Muscle of leg (tissue), 11 donors: ENCODE measurements around the gene CADM1. TPM values are rescaled to one million over a fixed set of nuclear protein-coding genes. Genes with fewer than 3 reads are reported as not detected.

ENCODE experiments used
- DNase-seq: peaks from one replicate; pipeline ENCODE4 v3.0.0; 2013
- H3K27ac ChIP-seq: one replicate; pipeline ENCODE4 v1.5.1; 2013; ENCODE audit warnings: mild to moderate bottlenecking, low read length, control low read depth
- H3K27me3 ChIP-seq: one replicate; pipeline ENCODE4 v1.6.1; 2013; ENCODE audit warnings: low read length; ENCODE audit not compliant: control insufficient read depth, insufficient read depth
- H3K36me3 ChIP-seq: one replicate; pipeline ENCODE4 v1.6.1; 2013; ENCODE audit warnings: low read length; ENCODE audit not compliant: control insufficient read depth, insufficient read depth
- H3K4me1 ChIP-seq: one replicate; pipeline ENCODE4 v1.6.1; 2013; ENCODE audit warnings: low read length; ENCODE audit not compliant: control insufficient read depth, insufficient read depth
- H3K4me3 ChIP-seq: one replicate; pipeline ENCODE4 v1.5.1; 2013; ENCODE audit warnings: low read length, control low read depth
- H3K9me3 ChIP-seq: replicated peaks from 2 replicates; pipeline ENCODE4 v1.6.1; 2013; ENCODE audit warnings: low read depth, low read length; ENCODE audit not compliant: control insufficient read depth
- WGBS: methylation state at CpG from one replicate; pipeline ENCODE4 v1.1.5; 2013; ENCODE audit warnings: missing lambda C conversion rate; ENCODE audit not compliant: insufficient coverage; 5-methylcytosine and 5-hydroxymethylcytosine counted together
- polyA plus RNA-seq, 8 donors: library from polyadenylated mRNA; unstranded; fragments of 120-200 nt; gene quantifications; one replicate each; pipeline versions ENCODE4 v1.2.1 to v1.2.3, GENCODE V29; 2013; ENCODE audit warnings: inconsistent platforms in 1 of 8, low replicate concordance in 1 of 8; ENCODE audit not compliant: insufficient read length in 8 of 8, insufficient read depth in 1 of 8
- total RNA-seq: library from RNA; stranded (reverse); fragments of 120-200 nt; gene quantifications from one replicate; pipeline ENCODE4 v1.2.4, GENCODE V29; 2013

Gene CADM1
- total and polyA plus RNA-seq, 9 donors = 16.8 to 39.6 (median 26.8) TPM

- WGBS = 53% methylated on average over 6 of the region's 15 CpGs
- Histone ChIP-seq H3K4me1 (peaks cover 6% of the 10 kb centered on the region), H3K9me3 (no peaks in the 10 kb centered on the region), H3K27me3 (no peaks in the 10 kb centered on the region), H3K4me3 (no peak overlapping the region), H3K36me3 (no peaks in the 10 kb centered on the region), H3K27ac (peak overlapping the region; percentile 33)
- peak; percentile 36 for DNase-seq
Observed at GRCh38 chr11:115193914-115194801, 310.1 kb downstream of the CADM1 start.

- Histone ChIP-seq H3K9me3 (no peaks in the 10 kb centered on the region), H3K27ac (no peak overlapping the region), H3K4me3 (no peak overlapping the region), H3K27me3 (no peaks in the 10 kb centered on the region), H3K36me3 (no peaks in the 10 kb centered on the region), H3K4me1 (no peaks in the 10 kb centered on the region)
- DNase-seq = no peak
Observed at GRCh38 chr11:115191761-115192160, 312.5 kb downstream of the CADM1 start.

GRCh38 chr11:115190196-115190595 lies 314.0 kb downstream of the CADM1 start:
- no peak for DNase-seq
- no peak overlapping the region for H3K4me3 ChIP-seq
- WGBS = no CpG with 5 or more reads among the region's 1 CpG
- no peaks in the 10 kb centered on the region for H3K27me3 ChIP-seq
- no peaks in the 10 kb centered on the region for H3K36me3 ChIP-seq
- H3K27ac ChIP-seq = no peak overlapping the region
- no peaks in the 10 kb centered on the region for H3K9me3 ChIP-seq
- peaks cover 4% of the 10 kb centered on the region for H3K4me1 ChIP-seq

GRCh38 chr11:115188898-115189278 lies 315.3 kb downstream of the CADM1 start:
- 74% methylated on average over 2 of the region's 4 CpGs for WGBS
- no peaks in the 10 kb centered on the region for H3K9me3 ChIP-seq
- no peak overlapping the region for H3K4me3 ChIP-seq
- no peaks in the 10 kb centered on the region for H3K36me3 ChIP-seq
- no peaks in the 10 kb centered on the region for H3K27me3 ChIP-seq
- no peak for DNase-seq
- no peak overlapping the region for H3K27ac ChIP-seq
- H3K4me1 ChIP-seq = peaks cover 7% of the 10 kb centered on the region

GRCh38 chr11:115188188-115188897 lies 315.9 kb downstream of the CADM1 start:
- DNase-seq = no peak
- no peak overlapping the region for H3K27ac ChIP-seq
- H3K9me3 ChIP-seq = no peaks in the 10 kb centered on the region
- no peaks in the 10 kb centered on the region for H3K36me3 ChIP-seq
- no CpG with 5 or more reads among the region's 6 CpGs for WGBS
- no peaks in the 10 kb centered on the region for H3K27me3 ChIP-seq
- no peak overlapping the region for H3K4me3 ChIP-seq
- H3K4me1 ChIP-seq = peaks cover 7% of the 10 kb centered on the region

- Histone ChIP-seq H3K27me3 (peaks cover 2% of the 10 kb centered on the region), H3K36me3 (no peaks in the 10 kb centered on the region), H3K4me3 (no peak overlapping the region), H3K9me3 (no peaks in the 10 kb centered on the region), H3K27ac (peak overlapping the region; percentile 64), H3K4me1 (peaks cover 12% of the 10 kb centered on the region)
- no peak for DNase-seq
- 38% methylated on average over 3 of the region's 5 CpGs for WGBS
Observed at GRCh38 chr11:115185931-115186330, 318.3 kb downstream of the CADM1 start.

GRCh38 chr11:115185507-115185906 lies 318.7 kb downstream of the CADM1 start:
- Histone ChIP-seq H3K27ac (peak overlapping the region; percentile 64), H3K4me3 (no peak overlapping the region)

GRCh38 chr11:115184901-115185300 lies 319.3 kb downstream of the CADM1 start:
- Histone ChIP-seq H3K4me1 (peaks cover 13% of the 10 kb centered on the region), H3K4me3 (no peak overlapping the region), H3K9me3 (no peaks in the 10 kb centered on the region), H3K27ac (no peak overlapping the region), H3K36me3 (no peaks in the 10 kb centered on the region), H3K27me3 (peaks cover 2% of the 10 kb centered on the region)
- 83% methylated on average over 5 of the region's 5 CpGs for WGBS
- no peak for DNase-seq

More at GRCh38 chr11:115185507-115185906, 318.7 kb downstream of the CADM1 start:
- DNase-seq = peak; percentile 75
- peaks cover 2% of the 10 kb centered on the region for H3K27me3 ChIP-seq
- 20% methylated on average over 2 of the region's 4 CpGs for WGBS
- H3K4me1 ChIP-seq = peaks cover 13% of the 10 kb centered on the region
- H3K9me3 ChIP-seq = no peaks in the 10 kb centered on the region
- no peaks in the 10 kb centered on the region for H3K36me3 ChIP-seq

- Histone ChIP-seq H3K27ac (no peak overlapping the region), H3K4me1 (peaks cover 13% of the 10 kb centered on the region), H3K9me3 (no peaks in the 10 kb centered on the region), H3K27me3 (peaks cover 2% of the 10 kb centered on the region), H3K4me3 (no peak overlapping the region), H3K36me3 (no peaks in the 10 kb centered on the region)
- no peak for DNase-seq
- WGBS = 48% methylated on average over 2 of the region's 6 CpGs
Observed at GRCh38 chr11:115183830-115184229, 320.4 kb downstream of the CADM1 start.

GRCh38 chr11:115183136-115183535 lies 321.1 kb downstream of the CADM1 start:
- Histone ChIP-seq H3K9me3 (no peaks in the 10 kb centered on the region), H3K4me1 (peaks cover 13% of the 10 kb centered on the region), H3K36me3 (no peaks in the 10 kb centered on the region), H3K27ac (no peak overlapping the region), H3K27me3 (peaks cover 2% of the 10 kb centered on the region), H3K4me3 (no peak overlapping the region)
- WGBS = 61% methylated on average over 4 of the region's 4 CpGs
- DNase-seq = no peak
